ENCODE data around the gene COMMD2. TPM values are rescaled to one million over a fixed set of nuclear protein-coding genes. Genes with fewer than 3 reads are reported as not detected.

The COMMD2 gene
- total and polyA plus RNA-seq, 12 donors: 4.6 to 22.9 (median 18.8) TPM

DNA sequence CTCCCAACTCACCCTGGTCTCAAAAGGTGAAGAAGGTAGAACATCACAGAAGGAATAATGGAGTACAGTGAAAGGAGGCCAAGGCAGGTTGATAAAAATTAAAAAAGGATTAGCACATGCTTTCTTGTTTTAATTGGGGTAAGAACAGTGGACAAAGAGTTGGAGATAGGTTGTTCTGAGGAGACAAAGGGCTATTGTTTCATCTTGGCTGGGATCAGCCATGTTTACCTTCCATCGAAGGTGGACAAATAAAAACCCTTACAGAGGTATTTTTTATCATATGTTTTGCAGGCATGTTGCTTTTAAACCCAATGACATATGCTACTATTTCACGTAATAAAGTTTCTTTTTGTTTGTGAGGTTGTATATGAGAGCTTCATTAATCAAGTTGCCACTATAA lies 12.9 kb downstream of the COMMD2 start:
- ATAC-seq: no peak
- TF ChIP-seq, protein P1, sequence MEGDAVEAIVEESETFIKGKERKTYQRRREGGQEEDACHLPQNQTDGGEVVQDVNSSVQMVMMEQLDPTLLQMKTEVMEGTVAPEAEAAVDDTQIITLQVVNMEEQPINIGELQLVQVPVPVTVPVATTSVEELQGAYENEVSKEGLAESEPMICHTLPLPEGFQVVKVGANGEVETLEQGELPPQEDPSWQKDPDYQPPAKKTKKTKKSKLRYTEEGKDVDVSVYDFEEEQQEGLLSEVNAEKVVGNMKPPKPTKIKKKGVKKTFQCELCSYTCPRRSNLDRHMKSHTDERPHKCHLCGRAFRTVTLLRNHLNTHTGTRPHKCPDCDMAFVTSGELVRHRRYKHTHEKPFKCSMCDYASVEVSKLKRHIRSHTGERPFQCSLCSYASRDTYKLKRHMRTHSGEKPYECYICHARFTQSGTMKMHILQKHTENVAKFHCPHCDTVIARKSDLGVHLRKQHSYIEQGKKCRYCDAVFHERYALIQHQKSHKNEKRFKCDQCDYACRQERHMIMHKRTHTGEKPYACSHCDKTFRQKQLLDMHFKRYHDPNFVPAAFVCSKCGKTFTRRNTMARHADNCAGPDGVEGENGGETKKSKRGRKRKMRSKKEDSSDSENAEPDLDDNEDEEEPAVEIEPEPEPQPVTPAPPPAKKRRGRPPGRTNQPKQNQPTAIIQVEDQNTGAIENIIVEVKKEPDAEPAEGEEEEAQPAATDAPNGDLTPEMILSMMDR (IDR thresholded peaks at IDR 0.05): no peak
- H3K27me3 ChIP-seq: no peaks in the 10 kb centered on the region
- intact Hi-C loops (cut with DNase I): no loop called here
- DNase-seq: no peak
- peaks cover 0 to 3% (median 0%) of the 10 kb centered on the region in 9 donors for H3K4me1 ChIP-seq
- WGBS, 2 donors: 94 to 98% methylated on average over 2 of the region's 2 CpGs
- H3K4me3 ChIP-seq: no peak overlapping the region
- H3K9me3 ChIP-seq: no peaks in the 10 kb centered on the region
- H3K27ac ChIP-seq: no peak overlapping the region
- peaks cover 0 to 83% (median 22%) of the 10 kb centered on the region in 9 donors for H3K36me3 ChIP-seq

DNA sequence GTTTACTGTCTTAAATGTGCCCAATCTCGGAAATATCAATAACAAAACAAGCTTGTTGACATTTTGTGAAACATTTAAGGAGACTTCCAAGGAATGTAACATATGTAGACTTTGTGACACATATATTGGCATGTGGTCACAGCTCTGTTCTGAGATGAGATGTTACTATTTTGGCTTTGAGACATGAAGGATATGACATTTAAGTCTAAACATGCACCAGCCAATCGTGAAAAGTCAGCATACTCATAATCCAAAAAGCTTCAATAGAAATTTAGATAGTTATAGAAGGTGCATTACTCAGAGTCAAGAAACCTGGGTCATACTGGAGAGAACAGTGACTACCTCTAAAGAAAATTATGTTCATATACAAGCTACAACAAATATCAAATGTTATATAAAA lies 13.4 kb downstream of the COMMD2 start:
- H3K4me1 ChIP-seq: no peaks in the 10 kb centered on the region
- no peak for DNase-seq
- H3K4me3 ChIP-seq: no peak overlapping the region
- intact Hi-C loops (cut with DNase I): no loop called here
- no peaks in the 10 kb centered on the region for H3K9me3 ChIP-seq
- 87% methylated on average over 2 of the region's 2 CpGs for WGBS, 2 donors
- H3K27ac ChIP-seq: no peak overlapping the region
- peaks cover 0 to 78% (median 22%) of the 10 kb centered on the region in 9 donors for H3K36me3 ChIP-seq
- no peaks in the 10 kb centered on the region for H3K27me3 ChIP-seq
- no peak for ATAC-seq
- TF ChIP-seq, protein P1 (IDR thresholded peaks at IDR 0.05): no peak

DNA sequence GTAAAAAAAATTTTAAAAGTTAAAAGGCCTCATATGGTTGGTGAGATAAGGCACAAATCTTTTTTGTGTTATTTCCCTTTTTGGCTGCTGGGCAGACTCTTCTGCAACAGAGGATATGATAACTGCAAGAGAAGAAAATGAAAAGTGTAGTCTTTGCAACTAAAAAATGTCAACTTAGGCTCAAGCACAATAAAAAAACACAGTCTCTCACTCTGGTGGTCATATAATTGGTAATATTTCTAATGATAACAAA lies 15.4 kb downstream of the COMMD2 start:
- TF ChIP-seq, protein P1 (IDR thresholded peaks at IDR 0.05): no peak
- H3K9me3 ChIP-seq: no peaks in the 10 kb centered on the region
- H3K27me3 ChIP-seq: no peaks in the 10 kb centered on the region
- no peaks in the 10 kb centered on the region for H3K4me1 ChIP-seq
- H3K27ac ChIP-seq: no peak overlapping the region
- ATAC-seq: no peak
- intact Hi-C loops (cut with DNase I): no loop called here
- no peak overlapping the region for H3K4me3 ChIP-seq
- peaks cover 0 to 58% (median 15%) of the 10 kb centered on the region in 9 donors for H3K36me3 ChIP-seq
- DNase-seq: no peak

DNA sequence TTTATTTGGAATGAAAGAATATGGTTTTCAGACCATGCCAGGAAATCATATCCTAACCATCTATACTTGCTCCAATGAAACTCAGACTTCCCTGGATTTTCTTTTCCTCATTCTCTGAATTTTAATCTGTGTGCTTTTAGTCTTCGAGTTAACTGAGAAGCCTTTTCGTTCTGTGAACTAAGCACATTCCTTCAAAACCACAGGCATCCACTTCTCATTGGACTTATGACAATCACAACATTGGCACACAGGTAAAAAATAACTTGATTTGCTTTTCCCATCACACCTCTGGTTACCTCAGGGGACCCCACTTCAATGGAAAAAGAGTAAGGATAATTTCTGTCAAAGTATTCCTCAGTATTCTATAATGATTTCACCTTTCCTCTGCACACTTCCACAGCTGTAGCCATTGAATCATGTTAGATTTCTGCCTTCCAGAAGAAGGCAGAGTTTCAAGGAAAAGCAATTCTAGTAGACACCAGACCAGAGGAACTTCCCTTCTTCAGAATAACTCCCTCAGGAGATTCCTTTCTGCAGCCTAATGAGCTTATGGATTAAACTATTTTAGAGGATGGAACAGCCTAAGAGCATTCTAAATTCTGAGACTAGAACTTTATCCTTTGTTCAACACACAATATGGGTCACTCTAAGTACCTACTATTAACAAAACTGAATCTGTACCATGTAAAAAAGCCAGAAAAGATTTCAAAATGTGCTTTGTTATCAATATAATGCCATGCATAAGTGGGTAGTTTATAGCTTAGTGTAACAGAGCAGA lies 15.9 kb downstream of the COMMD2 start:
- 66 to 74% methylated on average over 2 of the region's 2 CpGs for WGBS, 2 donors
- Histone ChIP-seq H3K4me1 (no peaks in the 10 kb centered on the region), H3K4me3 (no peak overlapping the region), H3K27me3 (no peaks in the 10 kb centered on the region), H3K36me3 (peaks cover 0 to 53% (median 14%) of the 10 kb centered on the region in 9 donors), H3K9me3 (no peaks in the 10 kb centered on the region), H3K27ac (no peak overlapping the region)
- DNase-seq (no peak), ATAC-seq (no peak)
- intact Hi-C loops (cut with DNase I): no loop called here
- TF ChIP-seq, protein P1 (IDR thresholded peaks at IDR 0.05): no peak
